PC-9 (cell line): Measurements from ENCODE around the gene WFDC8. TPM values are rescaled to one million over a fixed set of nuclear protein-coding genes. Genes with fewer than 3 reads are reported as not detected.
A peak's percentile ranks its signal among the peaks of the same experiment; 100 is the strongest.
"Not testable (repeated sequence)": the region's sequence is repeated elsewhere in the genome, so short reads cannot be mapped to it uniquely, and the experiment has no call there.

Experiments
- BruUV-seq: library from RNA; stranded (reverse); fragments of 400-500 nt; replicated peaks from 2 replicates; lab custom pipeline; 2021; lab: Mats Ljungman, UMichigan
- CTCF ChIA-PET: fragments of 300-600 bp; sonication (Branson Sonifier 250); formaldehyde crosslinking; loops from one replicate; lab custom pipeline; 2022; ENCODE audit warnings: antibody characterized with exemption; lab: Charles Lee
- POLR2A ChIA-PET: fragments of 300-600 bp; sonication (Branson Sonifier 250); formaldehyde crosslinking; loops from one replicate; lab custom pipeline; 2022; ENCODE audit warnings: antibody characterized with exemption; ENCODE audit not compliant: unreplicated experiment; lab: Charles Lee
- DNase-seq, 2 experiments: peaks; one replicate each; pipeline versions ENCODE4 v3.0.0 to v3.0.0-alpha.2; 2015 to 2022; ENCODE audit warnings: mixed read lengths in 1 of 2
- H2AFZ ChIP-seq: fragments of 200-600 bp; sonication (generic); 2 replicates; pipeline ENCODE4 v1.8.1; 2017; ENCODE audit warnings: antibody characterized with exemption
- H3F3A ChIP-seq: fragments of 200-600 bp; sonication (generic); 2 replicates; pipeline ENCODE4 v1.8.1; 2017; ENCODE audit warnings: antibody characterized with exemption, mild to moderate bottlenecking, low read depth; ENCODE audit not compliant: insufficient read depth
- H3K27ac ChIP-seq: fragments of 200-600 bp; sonication (generic); 2 replicates; pipeline ENCODE4 v1.6.1; 2016; ENCODE audit warnings: mixed run types
- H3K27me3 ChIP-seq: fragments of 200-600 bp; sonication (generic); 2 replicates; pipeline ENCODE4 v1.6.1; 2016; ENCODE audit warnings: low read depth, mixed run types; ENCODE audit not compliant: insufficient read depth
- H3K36me3 ChIP-seq: fragments of 200-600 bp; sonication (generic); 2 replicates; pipeline ENCODE4 v1.6.1; 2016; ENCODE audit warnings: low read depth, mixed run types
- H3K4me1 ChIP-seq: fragments of 200-600 bp; sonication (generic); replicated peaks from 2 replicates; pipeline ENCODE4 v1.6.1; 2016; ENCODE audit warnings: mixed run types; ENCODE audit not compliant: insufficient read depth
- H3K4me2 ChIP-seq: fragments of 200-600 bp; sonication (generic); 2 replicates; pipeline ENCODE4 v1.6.1; 2017; ENCODE audit warnings: mixed run types
- H3K4me3 ChIP-seq: fragments of 200-600 bp; sonication (generic); 2 replicates; pipeline ENCODE4 v1.6.1; 2016; ENCODE audit warnings: mixed run types
- H3K79me2 ChIP-seq: fragments of 200-600 bp; sonication (generic); 2 replicates; pipeline ENCODE4 v1.6.1; 2017; ENCODE audit warnings: low read depth, mixed run types
- H3K9me2 ChIP-seq: fragments of 200-600 bp; sonication (generic); 2 replicates; pipeline ENCODE4 v1.8.1; 2017; ENCODE audit warnings: mild to moderate bottlenecking; ENCODE audit not compliant: insufficient read depth
- H3K9me3 ChIP-seq: fragments of 200-600 bp; sonication (generic); 2 replicates; pipeline ENCODE4 v1.8.1; 2016; ENCODE audit warnings: low read depth; ENCODE audit not compliant: insufficient read depth
- H4K20me1 ChIP-seq: fragments of 200-600 bp; sonication (generic); 2 replicates; pipeline ENCODE4 v1.8.1; 2017; ENCODE audit not compliant: insufficient read depth
- CTCF ChIP-seq: fragments of 200-600 bp; sonication (generic); conservative IDR thresholded peaks from 2 replicates; pipeline ENCODE4 v1.6.1; 2017; ENCODE audit warnings: mixed run types, antibody characterized with exemption, mild to moderate bottlenecking, moderate library complexity
- EZH2 ChIP-seq: fragments of 200-600 bp; sonication (generic); IDR thresholded peaks from 2 replicates; pipeline ENCODE4 v1.8.0; 2017; ENCODE audit warnings: antibody characterized with exemption, low read depth
- intact Hi-C: fragments of 100-400 bp; cut with micrococcal nuclease; formaldehyde crosslinking; loops from one replicate; pipeline ENCODE4 v1.10.0; 2022; ENCODE audit not compliant: unreplicated experiment
- total RNA-seq: library from RNA; stranded (reverse); gene quantifications from 2 replicates; pipeline ENCODE4 v1.2.3, GENCODE V29; 2021

WFDC8 gene
- total RNA-seq, 1 experiment from 2014 or later: not detected

DNA sequence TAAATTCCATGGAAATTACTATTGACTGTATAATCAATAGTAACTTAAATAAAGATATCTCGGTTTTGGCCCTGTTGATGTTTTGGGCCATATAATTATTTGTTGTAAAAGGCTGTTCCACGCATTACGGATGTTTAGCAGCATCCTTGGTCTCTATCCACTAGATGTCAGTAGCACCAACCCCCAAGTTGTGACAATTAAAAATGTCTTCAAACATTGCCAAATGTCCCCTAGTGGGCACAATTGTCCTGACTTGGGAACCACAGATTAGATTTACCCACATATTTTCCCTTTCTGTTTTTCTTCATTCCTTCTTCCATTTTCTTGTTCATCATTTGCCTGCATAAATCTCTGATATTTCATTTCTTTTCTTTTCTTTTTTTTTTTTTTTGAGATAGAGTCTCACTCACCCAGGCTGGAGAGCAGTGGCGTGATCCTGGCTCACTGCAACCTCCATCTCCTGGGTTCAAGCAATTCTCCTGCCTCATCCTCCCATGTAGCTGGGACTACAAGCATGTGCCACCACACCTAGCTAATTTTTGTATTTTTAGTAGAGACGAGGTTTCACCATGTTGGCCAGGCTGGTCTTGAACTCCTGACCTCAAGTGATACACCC lies 13.6 kb upstream of the WFDC8 start:
- no TSS peak for BruUV-seq
- no peak overlapping the region for H3K4me3 ChIP-seq
- no peaks in the 10 kb centered on the region for H3K9me3 ChIP-seq
- H3K27me3 ChIP-seq: peaks cover 7% of the 10 kb centered on the region; the same call in 1 of the 2 replicates
- no peaks in the 10 kb centered on the region for H3F3A ChIP-seq
- intact Hi-C loops: loop anchor here (1.0 to 10.0 kb wide), 4 partner anchors 135 to 402 kb away; no protein-coding TSS in a partner anchor
- H3K79me2 ChIP-seq: no peaks in the 10 kb centered on the region
- peak; percentile 28 to 70 for DNase-seq
- H3K4me1 ChIP-seq: no peaks in the 10 kb centered on the region
- ChIA-PET POLR2A (interaction anchor here (0.8 kb wide), 1 partner anchor 141 kb away, joined by 18 read pairs; no protein-coding TSS in a partner anchor), CTCF (no interaction called here)
- no peaks in the 10 kb centered on the region for H3K9me2 ChIP-seq
- H4K20me1 ChIP-seq: no peaks in the 10 kb centered on the region
- no peak overlapping the region for H3K4me2 ChIP-seq
- no peak overlapping the region for H3K27ac ChIP-seq
- peak; percentile 86 for TF ChIP-seq CTCF
- no peak for TF ChIP-seq EZH2
- no peaks in the 10 kb centered on the region for H3K36me3 ChIP-seq
- H2AFZ ChIP-seq: no peak overlapping the region

DNA sequence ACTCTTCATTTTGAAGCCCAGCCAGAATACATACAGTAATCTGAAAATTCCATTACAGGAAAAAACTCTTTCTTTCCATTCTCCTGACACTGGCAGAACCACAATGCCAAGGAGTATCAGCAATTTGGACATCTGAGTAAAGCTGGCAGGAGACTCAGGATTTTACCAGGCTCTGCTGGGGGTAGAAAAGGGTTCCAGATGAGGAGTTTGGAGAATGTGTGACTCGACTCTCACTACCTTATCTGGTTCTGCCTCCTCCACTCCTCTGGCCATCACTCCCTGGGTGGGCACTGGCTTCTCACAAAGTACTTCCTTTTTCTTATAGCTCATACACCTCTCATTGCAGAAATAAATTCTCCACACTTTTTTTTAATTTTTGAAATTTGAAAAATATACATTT lies 10.6 kb upstream of the WFDC8 start:
- H3K4me1 ChIP-seq: no peaks in the 10 kb centered on the region
- H3K4me3 ChIP-seq: no peak overlapping the region
- CTCF ChIA-PET: interaction anchor here (0.6 kb wide), 1 partner anchor 169 kb away, joined by 3 read pairs; no protein-coding TSS in a partner anchor
- no peaks in the 10 kb centered on the region for H4K20me1 ChIP-seq
- no peak overlapping the region for H3K27ac ChIP-seq
- H3K27me3 ChIP-seq: no peaks in the 10 kb centered on the region
- POLR2A ChIA-PET: no interaction called here
- H3F3A ChIP-seq: no peaks in the 10 kb centered on the region
- no peaks in the 10 kb centered on the region for H3K9me2 ChIP-seq
- no peak overlapping the region for H3K4me2 ChIP-seq
- BruUV-seq: no TSS peak
- H3K36me3 ChIP-seq: no peaks in the 10 kb centered on the region
- H3K79me2 ChIP-seq: no peaks in the 10 kb centered on the region
- no peaks in the 10 kb centered on the region for H3K9me3 ChIP-seq
- no peak overlapping the region for H2AFZ ChIP-seq
- intact Hi-C loops: loop anchor here (5.0 to 10.0 kb wide), 3 partner anchors 132 to 405 kb away; no protein-coding TSS in a partner anchor
- no peak for DNase-seq
- TF ChIP-seq EZH2: no peak
- no peak for TF ChIP-seq CTCF

- no peaks in the 10 kb centered on the region for H3K27me3 ChIP-seq
- POLR2A ChIA-PET: no interaction called here
- intact Hi-C loops: no loop called here
- H4K20me1 ChIP-seq: no peaks in the 10 kb centered on the region
- BruUV-seq: no TSS peak
- H3K27ac ChIP-seq: no peak overlapping the region
- H3K4me2 ChIP-seq: no peak overlapping the region
- H3F3A ChIP-seq: no peaks in the 10 kb centered on the region
- H3K79me2 ChIP-seq: no peaks in the 10 kb centered on the region
- H3K4me3 ChIP-seq: no peak overlapping the region
- no peaks in the 10 kb centered on the region for H3K36me3 ChIP-seq
- H3K9me3 ChIP-seq: no peaks in the 10 kb centered on the region
- no peak overlapping the region for H2AFZ ChIP-seq
- no peaks in the 10 kb centered on the region for H3K4me1 ChIP-seq
- no peaks in the 10 kb centered on the region for H3K9me2 ChIP-seq
- CTCF ChIA-PET: no interaction called here
- TF ChIP-seq CTCF (no peak), EZH2 (no peak)
- DNase-seq: no peak
Observed at GRCh38 chr20:45588800-45589199, 9.7 kb upstream of the WFDC8 start.

- CTCF ChIA-PET, H3K27me3 ChIP-seq, H3K9me2 ChIP-seq, H3K4me2 ChIP-seq, DNase-seq, H3K36me3 ChIP-seq, intact Hi-C loops, H3K4me1 ChIP-seq, H2AFZ ChIP-seq, H3K4me3 ChIP-seq, POLR2A ChIA-PET, H3K9me3 ChIP-seq, H3F3A ChIP-seq, H3K27ac ChIP-seq, H3K79me2 ChIP-seq, H4K20me1 ChIP-seq, BruUV-seq: not testable (repeated sequence)
Observed at GRCh38 chr20:45585986-45586385, 6.9 kb upstream of the WFDC8 start.

GRCh38 chr20:45584294-45584693 lies 5.2 kb upstream of the WFDC8 start:
- H3K27ac ChIP-seq, DNase-seq, H3K4me2 ChIP-seq, H3K27me3 ChIP-seq, CTCF ChIA-PET, H4K20me1 ChIP-seq, H3K9me2 ChIP-seq, BruUV-seq, H3K79me2 ChIP-seq, H3F3A ChIP-seq, intact Hi-C loops, H3K4me1 ChIP-seq, H3K36me3 ChIP-seq, H3K4me3 ChIP-seq, H2AFZ ChIP-seq, H3K9me3 ChIP-seq, POLR2A ChIA-PET: not testable (repeated sequence)
